ENCODE results near the gene PZP.
"Not testable (repeated sequence)": the region's sequence is repeated elsewhere in the genome, so short reads cannot be mapped to it uniquely, and the experiment has no call there.

PZP gene

GRCh38 chr12:9208229-9208628 lies at the start of gene PZP:
PZP (minus strand) TSS chr12:9208395; CDS start chr12:9208341, 54 bp downstream.
- FAIRE-seq: no peak

GRCh38 chr12:9256758-9257405 lies 48.7 kb upstream of the PZP start:
- no peak for FAIRE-seq

- FAIRE-seq: no peak
Observed at GRCh38 chr12:9256341-9256740, 48.1 kb upstream of the PZP start.

- FAIRE-seq: no peak
Observed at GRCh38 chr12:9255837-9256236, 47.6 kb upstream of the PZP start.

- no peak for FAIRE-seq
Observed at GRCh38 chr12:9253464-9253863, 45.3 kb upstream of the PZP start.

GRCh38 chr12:9252791-9253190 lies 44.6 kb upstream of the PZP start:
- FAIRE-seq: not testable (repeated sequence)

- FAIRE-seq: no peak
Observed at GRCh38 chr12:9252256-9252655, 44.1 kb upstream of the PZP start.

- FAIRE-seq: no peak
Observed at GRCh38 chr12:9248435-9248834, 40.2 kb upstream of the PZP start.

- no peak for FAIRE-seq
Observed at GRCh38 chr12:9244894-9245293, 36.7 kb upstream of the PZP start.

GRCh38 chr12:9243999-9244649 lies 35.9 kb upstream of the PZP start:
- FAIRE-seq: no peak

GRCh38 chr12:9241301-9241700 lies 33.1 kb upstream of the PZP start:
- FAIRE-seq: no peak

GRCh38 chr12:9240776-9241175 lies 32.6 kb upstream of the PZP start:
- no peak for FAIRE-seq

GRCh38 chr12:9240004-9240635 lies 31.9 kb upstream of the PZP start:
- FAIRE-seq: not testable (repeated sequence)

- FAIRE-seq: no peak
Observed at GRCh38 chr12:9237286-9237685, 29.1 kb upstream of the PZP start.

GRCh38 chr12:9235519-9235918 lies 27.3 kb upstream of the PZP start:
- no peak for FAIRE-seq

GRCh38 chr12:9227950-9228349 lies 19.8 kb upstream of the PZP start:
- FAIRE-seq: no peak

- FAIRE-seq: no peak
Observed at GRCh38 chr12:9223830-9224229, 15.6 kb upstream of the PZP start.

- FAIRE-seq: no peak
Observed at GRCh38 chr12:9221483-9221882, 13.3 kb upstream of the PZP start.

GRCh38 chr12:9221011-9221410 lies 12.8 kb upstream of the PZP start:
- not testable (repeated sequence) for FAIRE-seq

- FAIRE-seq: no peak
Observed at GRCh38 chr12:9214534-9214933, 6.3 kb upstream of the PZP start.

GRCh38 chr12:9211687-9212086 lies 3.5 kb upstream of the PZP start:
- no peak for FAIRE-seq

- FAIRE-seq: no peak
Observed at GRCh38 chr12:9204380-9204779, 3.8 kb downstream of the PZP start.

- FAIRE-seq: no peak
Observed at GRCh38 chr12:9198012-9198411, 10.2 kb downstream of the PZP start.

- FAIRE-seq: no peak
Observed at GRCh38 chr12:9184276-9184675, 23.9 kb downstream of the PZP start.

All from A204.1 (cell line).